ENCODE measurements around the gene CARD14. TPM values are rescaled to one million over a fixed set of nuclear protein-coding genes. Genes with fewer than 3 reads are reported as not detected.

CARD14 gene
- total RNA-seq, 1 experiment from 2014 or later: 0.24 TPM

GRCh38 chr17:80184423-80184714 lies 14.5 kb downstream of the CARD14 start:
- no peak overlapping the region for H2BK20ac ChIP-seq (ENCODE audit: low read depth, low read length, poor library complexity, severe bottlenecking)
- H2BK120ac ChIP-seq (ENCODE audit: low read depth, low read length, poor library complexity, severe bottlenecking): no peak overlapping the region
- H3K4me2 ChIP-seq (ENCODE audit: insufficient read depth, insufficient read length, low read length): no peak overlapping the region
- peaks cover 2 to 10% of the 10 kb centered on the region in 2 experiments; a peak in 2 of 4 replicates for H3K4me1 Mint-ChIP-seq
- no peaks in the 10 kb centered on the region for H3K27me3 ChIP-seq (ENCODE audit: insufficient read depth, low read length)
- no peak overlapping the region for H3K27ac ChIP-seq (ENCODE audit: insufficient read length, low read depth, low read length)
- H2AK5ac ChIP-seq (ENCODE audit: insufficient read length, low read length): no peak overlapping the region
- no peak for DNase-seq
- no peak overlapping the region for H3K4ac ChIP-seq (ENCODE audit: low read depth, low read length)
- H3K9ac ChIP-seq (ENCODE audit: extremely low read depth, insufficient read length, low read length): no peak overlapping the region
- H2BK5ac ChIP-seq (ENCODE audit: insufficient read length, low read length): no peak overlapping the region
- H3K79me2 ChIP-seq (ENCODE audit: insufficient read depth, low read length): no peaks in the 10 kb centered on the region
- H4K20me1 ChIP-seq (ENCODE audit: control insufficient read depth, insufficient read depth, insufficient read length): no peaks in the 10 kb centered on the region
- no peaks in the 10 kb centered on the region for H3K79me1 ChIP-seq (ENCODE audit: insufficient read depth, low read depth, low read length, poor library complexity, severe bottlenecking)
- no peaks in the 10 kb centered on the region for H3K23me2 ChIP-seq (ENCODE audit: insufficient read length, low read depth, low read length, poor library complexity, severe bottlenecking)
- H3K4me3 Mint-ChIP-seq: no peak overlapping the region
- no peaks in the 10 kb centered on the region for H3K9me3 ChIP-seq (ENCODE audit: control insufficient read depth, low read depth, low read length)
- no peak overlapping the region for H3K14ac ChIP-seq (ENCODE audit: insufficient read depth, low read length)
- H2BK12ac ChIP-seq (ENCODE audit: insufficient read length, low read depth, low read length): no peak overlapping the region
- no peak overlapping the region for H3K18ac ChIP-seq (ENCODE audit: insufficient read length, low read depth, low read length)
- no CpG with 5 or more reads among the region's 10 CpGs for WGBS (ENCODE audit: extremely low coverage, insufficient read length, low lambda C conversion rate)
- H4K5ac ChIP-seq (ENCODE audit: insufficient read length, low read depth, low read length): no peak overlapping the region
- H3K27me3 Mint-ChIP-seq (ENCODE audit: low read depth): peaks cover 2% of the 10 kb centered on the region
- no peaks in the 10 kb centered on the region for H3K36me3 Mint-ChIP-seq (ENCODE audit: insufficient read depth in 1 of 3, low read depth in 3 of 3)
- no peak overlapping the region for H3T11ph ChIP-seq (ENCODE audit: low read length)
- H4K91ac ChIP-seq (ENCODE audit: insufficient read length, low read depth, low read length): no peak overlapping the region
- no peak overlapping the region for H4K8ac ChIP-seq (replicated peaks; ENCODE audit: insufficient read length, low read depth, low read length)
- no peak overlapping the region for H3K56ac ChIP-seq (ENCODE audit: insufficient read length, low read depth, low read length)
- no peaks in the 10 kb centered on the region for H3K9me3 Mint-ChIP-seq
- no peak overlapping the region for H2BK15ac ChIP-seq (ENCODE audit: low read depth, low read length)
- peak overlapping the region in 1 of 3 experiments; percentile 70; a peak in 1 of 7 replicates for H3K27ac Mint-ChIP-seq
- H3K4me1 ChIP-seq (ENCODE audit: insufficient read depth, low read length): no peaks in the 10 kb centered on the region
- H3K23ac ChIP-seq (ENCODE audit: insufficient read length, low read depth, low read length): no peak overlapping the region
- no peak overlapping the region for H2AFZ ChIP-seq (ENCODE audit: low read length)
- no peak for TF ChIP-seq CTCF (conservative IDR thresholded peaks at IDR 0.05)
